ENCODE data around the gene PEX10. TPM values are rescaled to one million over a fixed set of nuclear protein-coding genes. Genes with fewer than 3 reads are reported as not detected.

PEX10 gene
- total and polyA plus RNA-seq, 4 donors = 6.2 to 16.4 (median 11.8) TPM

GRCh38 chr1:2419416-2419815 lies 7.1 kb upstream of the PEX10 start:
- 78% methylated on average over 16 of the region's 16 CpGs for WGBS
- no peak overlapping the region for H3K27ac ChIP-seq (ENCODE audit: low read depth in 1 of 2, low read length in 2 of 2)
- peaks cover 1 to 3% (median 2%) of the 10 kb centered on the region in 4 donors for H3K4me1 ChIP-seq (ENCODE audit: control insufficient read depth in 4 of 4, insufficient read depth in 4 of 4, low read length in 3 of 4)
- H3K9ac ChIP-seq (ENCODE audit: low read depth in 1 of 2, low read length in 2 of 2) = no peak overlapping the region
- H3K27me3 ChIP-seq (ENCODE audit: control insufficient read depth in 4 of 4, insufficient read depth in 4 of 4, low read length in 3 of 4) = no peaks in the 10 kb centered on the region
- no peak for DNase-seq (ENCODE audit: low spot score)
- no peak overlapping the region for H3K4me3 ChIP-seq (ENCODE audit: low read depth in 1 of 3, low read length in 3 of 3)
- TF ChIP-seq HNF4G (IDR thresholded peaks at IDR 0.05) = no peak
- no peak for TF ChIP-seq HNF4A (conservative IDR thresholded peaks at IDR 0.05)
- TF ChIP-seq, protein P1, sequence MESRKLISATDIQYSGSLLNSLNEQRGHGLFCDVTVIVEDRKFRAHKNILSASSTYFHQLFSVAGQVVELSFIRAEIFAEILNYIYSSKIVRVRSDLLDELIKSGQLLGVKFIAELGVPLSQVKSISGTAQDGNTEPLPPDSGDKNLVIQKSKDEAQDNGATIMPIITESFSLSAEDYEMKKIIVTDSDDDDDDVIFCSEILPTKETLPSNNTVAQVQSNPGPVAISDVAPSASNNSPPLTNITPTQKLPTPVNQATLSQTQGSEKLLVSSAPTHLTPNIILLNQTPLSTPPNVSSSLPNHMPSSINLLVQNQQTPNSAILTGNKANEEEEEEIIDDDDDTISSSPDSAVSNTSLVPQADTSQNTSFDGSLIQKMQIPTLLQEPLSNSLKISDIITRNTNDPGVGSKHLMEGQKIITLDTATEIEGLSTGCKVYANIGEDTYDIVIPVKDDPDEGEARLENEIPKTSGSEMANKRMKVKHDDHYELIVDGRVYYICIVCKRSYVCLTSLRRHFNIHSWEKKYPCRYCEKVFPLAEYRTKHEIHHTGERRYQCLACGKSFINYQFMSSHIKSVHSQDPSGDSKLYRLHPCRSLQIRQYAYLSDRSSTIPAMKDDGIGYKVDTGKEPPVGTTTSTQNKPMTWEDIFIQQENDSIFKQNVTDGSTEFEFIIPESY (IDR thresholded peaks at IDR 0.05) = no peak
- no peak for TF ChIP-seq EGR1 (IDR thresholded peaks at IDR 0.05; ENCODE audit: low read depth in 2 of 2)
- no peak for TF ChIP-seq RAD21 (IDR thresholded peaks at IDR 0.05)
- no peak for TF ChIP-seq GABPA (IDR thresholded peaks at IDR 0.05 in 1 of 2, conservative IDR thresholded peaks at IDR 0.05 in 1 of 2)
- TF ChIP-seq, protein P2, sequence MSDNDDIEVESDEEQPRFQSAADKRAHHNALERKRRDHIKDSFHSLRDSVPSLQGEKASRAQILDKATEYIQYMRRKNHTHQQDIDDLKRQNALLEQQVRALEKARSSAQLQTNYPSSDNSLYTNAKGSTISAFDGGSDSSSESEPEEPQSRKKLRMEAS (IDR thresholded peaks at IDR 0.05) = no peak
- no peak for TF ChIP-seq JUND (IDR thresholded peaks at IDR 0.05)
- TF ChIP-seq REST (IDR thresholded peaks at IDR 0.05) = no peak
- TF ChIP-seq TAF1 (conservative IDR thresholded peaks at IDR 0.05) = no peak
- TF ChIP-seq NR2F2 (IDR thresholded peaks at IDR 0.05) = no peak
- TF ChIP-seq FOXA1 (IDR thresholded peaks at IDR 0.05) = no peak
- no peak for TF ChIP-seq SP1 (IDR thresholded peaks at IDR 0.05)
- H3K36me3 ChIP-seq (ENCODE audit: control insufficient read depth in 4 of 4, insufficient read depth in 3 of 4, low read depth in 1 of 4, low read length in 3 of 4) = no peaks in the 10 kb centered on the region
- H3K9me3 ChIP-seq (ENCODE audit: control insufficient read depth in 4 of 4, low read length in 3 of 4) = peaks cover 0 to 8% (median 2%) of the 10 kb centered on the region in 4 donors

GRCh38 chr1:2418791-2419320 lies 6.5 kb upstream of the PEX10 start:
- H3K9me3 ChIP-seq (ENCODE audit: control insufficient read depth in 4 of 4, low read length in 3 of 4) = peaks cover 0 to 8% (median 2%) of the 10 kb centered on the region in 4 donors
- H3K27ac ChIP-seq (ENCODE audit: low read depth in 1 of 2, low read length in 2 of 2) = no peak overlapping the region
- 68% methylated on average over 16 of the region's 16 CpGs for WGBS
- no peak for DNase-seq (ENCODE audit: low spot score)
- H3K9ac ChIP-seq (ENCODE audit: low read depth in 1 of 2, low read length in 2 of 2) = no peak overlapping the region
- H3K4me1 ChIP-seq (ENCODE audit: control insufficient read depth in 4 of 4, insufficient read depth in 4 of 4, low read length in 3 of 4) = peaks cover 2 to 8% (median 7%) of the 10 kb centered on the region in 4 donors
- no peaks in the 10 kb centered on the region for H3K36me3 ChIP-seq (ENCODE audit: control insufficient read depth in 4 of 4, insufficient read depth in 3 of 4, low read depth in 1 of 4, low read length in 3 of 4)
- TF ChIP-seq HNF4A (conservative IDR thresholded peaks at IDR 0.05) (no peak), TAF1 (conservative IDR thresholded peaks at IDR 0.05) (no peak), NR2F2 (IDR thresholded peaks at IDR 0.05) (no peak), FOXA2 (IDR thresholded peaks at IDR 0.05) (no peak), JUND (IDR thresholded peaks at IDR 0.05) (no peak), RAD21 (IDR thresholded peaks at IDR 0.05) (no peak), REST (IDR thresholded peaks at IDR 0.05) (no peak), SP1 (IDR thresholded peaks at IDR 0.05) (no peak), GABPA (IDR thresholded peaks at IDR 0.05 in 1 of 2, conservative IDR thresholded peaks at IDR 0.05 in 1 of 2) (no peak), EGR1 (IDR thresholded peaks at IDR 0.05; ENCODE audit: low read depth in 2 of 2) (no peak), HNF4G (IDR thresholded peaks at IDR 0.05) (no peak), YY1 (IDR thresholded peaks at IDR 0.05) (no peak)
- TF ChIP-seq, protein P3, sequence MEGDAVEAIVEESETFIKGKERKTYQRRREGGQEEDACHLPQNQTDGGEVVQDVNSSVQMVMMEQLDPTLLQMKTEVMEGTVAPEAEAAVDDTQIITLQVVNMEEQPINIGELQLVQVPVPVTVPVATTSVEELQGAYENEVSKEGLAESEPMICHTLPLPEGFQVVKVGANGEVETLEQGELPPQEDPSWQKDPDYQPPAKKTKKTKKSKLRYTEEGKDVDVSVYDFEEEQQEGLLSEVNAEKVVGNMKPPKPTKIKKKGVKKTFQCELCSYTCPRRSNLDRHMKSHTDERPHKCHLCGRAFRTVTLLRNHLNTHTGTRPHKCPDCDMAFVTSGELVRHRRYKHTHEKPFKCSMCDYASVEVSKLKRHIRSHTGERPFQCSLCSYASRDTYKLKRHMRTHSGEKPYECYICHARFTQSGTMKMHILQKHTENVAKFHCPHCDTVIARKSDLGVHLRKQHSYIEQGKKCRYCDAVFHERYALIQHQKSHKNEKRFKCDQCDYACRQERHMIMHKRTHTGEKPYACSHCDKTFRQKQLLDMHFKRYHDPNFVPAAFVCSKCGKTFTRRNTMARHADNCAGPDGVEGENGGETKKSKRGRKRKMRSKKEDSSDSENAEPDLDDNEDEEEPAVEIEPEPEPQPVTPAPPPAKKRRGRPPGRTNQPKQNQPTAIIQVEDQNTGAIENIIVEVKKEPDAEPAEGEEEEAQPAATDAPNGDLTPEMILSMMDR (IDR thresholded peaks at IDR 0.05; ENCODE audit: low read depth, low read length, missing input control) = no peak
- TF ChIP-seq, protein P4, sequence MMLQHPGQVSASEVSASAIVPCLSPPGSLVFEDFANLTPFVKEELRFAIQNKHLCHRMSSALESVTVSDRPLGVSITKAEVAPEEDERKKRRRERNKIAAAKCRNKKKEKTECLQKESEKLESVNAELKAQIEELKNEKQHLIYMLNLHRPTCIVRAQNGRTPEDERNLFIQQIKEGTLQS (IDR thresholded peaks at IDR 0.05) = no peak
- TF ChIP-seq, protein P2 (IDR thresholded peaks at IDR 0.05) = no peak
- no peak overlapping the region for H3K4me3 ChIP-seq (ENCODE audit: low read depth in 1 of 3, low read length in 3 of 3)
- H3K27me3 ChIP-seq (ENCODE audit: control insufficient read depth in 4 of 4, insufficient read depth in 4 of 4, low read length in 3 of 4) = no peaks in the 10 kb centered on the region
